ACHN (cell line): ENCODE data around the gene SIPA1L3.

Source experiments
- DNase-seq: peaks from one replicate; pipeline ENCODE4 v3.0.0-alpha.2; 2015
- in situ Hi-C: cut with HindIII; loops from 2 replicates; pipeline ENCODE4 v1.10.0; 2017; ENCODE audit warnings: low sequenced_read_pairs, low pct_ligation_motif_present, low pct_unique_long_range_greater_than_20kb

The SIPA1L3 gene

GRCh38 chr19:38248421-38248820 lies 341.4 kb downstream of the SIPA1L3 start:
- DNase-seq, result no peak
- in situ Hi-C loops, result no loop called here

GRCh38 chr19:38250428-38250820 lies 343.4 kb downstream of the SIPA1L3 start:
- in situ Hi-C loops, result no loop called here
- DNase-seq, result no peak

GRCh38 chr19:38250821-38251563 lies 344.0 kb downstream of the SIPA1L3 start:
- DNase-seq, result no peak
- in situ Hi-C loops, result no loop called here

GRCh38 chr19:38251564-38252051 lies 344.6 kb downstream of the SIPA1L3 start:
- no peak for DNase-seq
- in situ Hi-C loops, result no loop called here

- no peak for DNase-seq
- in situ Hi-C loops, result no loop called here
Measured at GRCh38 chr19:38252385-38252784, 345.4 kb downstream of the SIPA1L3 start.

GRCh38 chr19:38252941-38253691 lies 346.1 kb downstream of the SIPA1L3 start:
- in situ Hi-C loops, result no loop called here
- no peak for DNase-seq

- DNase-seq, result no peak
- in situ Hi-C loops, result no loop called here
Measured at GRCh38 chr19:38253788-38254187, 346.8 kb downstream of the SIPA1L3 start.

- DNase-seq, result no peak
- in situ Hi-C loops, result no loop called here
Measured at GRCh38 chr19:38255383-38256014, 348.5 kb downstream of the SIPA1L3 start.
